Central memory CD8-positive, alpha-beta T cell (primary cell): ENCODE measurements around the gene NCEH1.
A peak's percentile ranks its signal among the peaks of the same experiment; 100 is the strongest.
"Not testable (repeated sequence)": the region's sequence is repeated elsewhere in the genome, so short reads cannot be mapped to it uniquely, and the experiment has no call there.

Source experiments
- ATAC-seq: fragments of 150-1000 bp; cut with Tn5 transposase; replicated peaks from 2 replicates; pipeline ENCODE4 v1.10.0; 2022; ENCODE audit warnings: mild to moderate bottlenecking, moderate FRiP score, moderate number of reproducible peaks; ENCODE audit not compliant: poor library complexity, severe bottlenecking; ENCODE audit errors: extremely low read depth
- DNase-seq, 2 donors: peaks; one replicate each; pipeline ENCODE4 v3.0.0; 2021; ENCODE audit warnings: low spot score in 2 of 2
- H3K27ac Mint-ChIP-seq: one replicate; pipeline ENCODE4 v1.8.0; 2022; ENCODE audit warnings: low read depth, mild to moderate bottlenecking, moderate library complexity, mixed read lengths
- H3K27me3 Mint-ChIP-seq: one replicate; pipeline ENCODE4 v1.8.0; 2022; ENCODE audit warnings: mixed read lengths
- H3K36me3 Mint-ChIP-seq: one replicate; pipeline ENCODE4 v1.8.0; 2022; ENCODE audit warnings: mild to moderate bottlenecking, moderate library complexity, mixed read lengths; ENCODE audit not compliant: insufficient read depth
- H3K4me1 Mint-ChIP-seq: one replicate; pipeline ENCODE4 v1.8.0; 2022; ENCODE audit warnings: mixed read lengths
- H3K4me3 Mint-ChIP-seq: one replicate; pipeline ENCODE4 v1.8.0; 2022; ENCODE audit warnings: mild to moderate bottlenecking, moderate library complexity, mixed read lengths
- H3K9me3 Mint-ChIP-seq: one replicate; pipeline ENCODE4 v1.8.0; 2022; ENCODE audit warnings: mixed read lengths

Gene NCEH1

DNA sequence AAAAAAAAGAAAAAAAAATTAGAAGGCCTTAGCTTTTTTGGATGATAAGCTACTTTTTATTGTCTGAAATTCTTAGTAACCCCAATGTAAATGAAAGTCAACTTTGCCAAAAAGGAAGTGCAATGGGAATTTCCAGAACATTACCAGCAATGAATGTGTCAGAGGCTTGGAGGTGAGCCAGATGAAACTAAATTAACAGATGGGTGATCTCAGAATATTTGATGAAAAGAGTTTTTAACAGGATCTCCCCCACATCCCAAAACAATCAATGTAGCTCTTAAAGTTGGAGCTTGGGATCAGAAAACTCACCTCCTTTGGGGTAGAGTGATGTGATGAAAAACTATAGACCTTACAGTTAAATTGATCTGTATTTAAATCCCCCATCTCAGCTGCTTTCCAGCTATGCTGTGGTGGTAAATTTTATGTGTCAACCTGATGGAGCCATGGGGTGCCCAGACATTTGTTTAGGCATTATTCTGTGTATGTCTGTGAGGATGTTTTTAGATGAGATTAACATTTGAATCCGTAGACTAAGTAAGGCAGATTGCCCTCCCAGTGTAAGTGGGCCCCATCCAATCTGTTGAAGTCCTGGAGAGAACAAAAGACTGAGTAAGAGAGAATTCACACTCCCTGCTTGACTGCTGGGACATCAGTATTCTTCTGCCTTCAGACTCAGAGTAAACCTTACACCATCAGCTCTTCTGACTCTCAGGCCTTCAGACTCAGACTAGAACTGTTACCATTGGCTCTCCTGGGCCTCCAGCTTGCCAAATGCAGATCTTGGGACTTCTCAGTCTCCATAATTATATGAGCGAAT lies 103.4 kb downstream of the NCEH1 start:
- Mint-ChIP-seq H3K27me3 (no peaks in the 10 kb centered on the region), H3K27ac (no peak overlapping the region), H3K36me3 (no peaks in the 10 kb centered on the region), H3K4me3 (no peak overlapping the region), H3K9me3 (peaks cover 6% of the 10 kb centered on the region), H3K4me1 (no peaks in the 10 kb centered on the region)
- DNase-seq (no peak), ATAC-seq (no peak)

DNA sequence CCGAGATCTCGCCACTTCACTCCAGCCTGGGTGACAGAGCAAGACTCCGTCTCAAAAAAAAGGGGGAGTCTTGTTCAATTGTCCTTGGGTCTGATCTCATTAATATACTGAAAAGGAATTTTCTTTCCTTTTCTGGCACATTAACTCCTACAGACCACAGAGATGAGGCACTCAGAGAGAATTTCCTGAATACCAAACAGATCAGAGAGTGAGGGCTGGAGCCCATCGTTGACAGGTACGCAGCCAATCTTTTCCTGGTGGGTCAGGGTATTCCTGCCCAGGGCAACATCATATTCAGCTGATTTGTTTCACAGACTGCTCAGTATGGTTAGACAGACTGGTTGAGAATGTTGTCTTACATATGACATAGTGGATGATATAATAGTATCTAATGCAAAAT lies 104.8 kb downstream of the NCEH1 start:
- no peak for ATAC-seq
- H3K36me3 Mint-ChIP-seq: no peaks in the 10 kb centered on the region
- no peaks in the 10 kb centered on the region for H3K4me1 Mint-ChIP-seq
- peaks cover 6% of the 10 kb centered on the region for H3K9me3 Mint-ChIP-seq
- no peak for DNase-seq
- H3K4me3 Mint-ChIP-seq: no peak overlapping the region
- H3K27ac Mint-ChIP-seq: no peak overlapping the region
- H3K27me3 Mint-ChIP-seq: no peaks in the 10 kb centered on the region

DNA sequence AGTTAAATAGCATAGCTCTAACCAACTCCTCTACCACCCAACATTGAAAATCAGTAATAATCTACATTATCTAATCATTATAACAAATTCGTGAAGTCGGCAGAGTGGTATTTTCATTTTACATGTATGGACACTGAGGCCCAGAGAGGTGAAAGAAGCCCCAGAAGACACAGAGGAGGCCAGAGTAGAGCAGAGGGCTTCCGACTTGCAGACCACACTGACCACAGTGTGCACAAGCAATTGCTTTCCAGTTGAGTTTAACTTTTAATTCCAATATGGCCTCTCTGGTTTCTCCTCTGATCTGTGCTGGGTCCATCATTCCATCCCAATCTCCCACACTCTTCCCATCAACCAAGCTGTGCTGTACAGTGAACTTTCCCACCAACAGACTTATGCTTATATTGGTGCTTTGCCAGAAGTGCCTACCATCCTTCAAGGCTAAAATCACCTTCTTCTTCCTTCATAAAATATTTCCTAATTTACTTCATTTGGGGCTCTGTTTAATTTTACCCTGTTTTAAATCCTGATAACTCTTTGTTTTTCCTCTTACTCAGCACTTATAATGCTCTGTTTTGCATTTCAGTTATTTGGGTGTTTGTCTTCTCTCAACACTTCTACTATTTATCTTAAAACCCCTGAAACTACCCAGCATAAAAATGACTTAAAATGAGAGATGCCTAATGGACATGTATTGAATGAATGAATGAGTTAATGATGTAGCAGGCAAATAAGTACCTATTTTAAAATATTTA lies 105.8 kb downstream of the NCEH1 start:
- Mint-ChIP-seq H3K27me3 (no peaks in the 10 kb centered on the region), H3K27ac (no peak overlapping the region), H3K9me3 (no peaks in the 10 kb centered on the region), H3K36me3 (no peaks in the 10 kb centered on the region), H3K4me3 (no peak overlapping the region), H3K4me1 (no peaks in the 10 kb centered on the region)
- ATAC-seq (no peak), DNase-seq (no peak)

DNA sequence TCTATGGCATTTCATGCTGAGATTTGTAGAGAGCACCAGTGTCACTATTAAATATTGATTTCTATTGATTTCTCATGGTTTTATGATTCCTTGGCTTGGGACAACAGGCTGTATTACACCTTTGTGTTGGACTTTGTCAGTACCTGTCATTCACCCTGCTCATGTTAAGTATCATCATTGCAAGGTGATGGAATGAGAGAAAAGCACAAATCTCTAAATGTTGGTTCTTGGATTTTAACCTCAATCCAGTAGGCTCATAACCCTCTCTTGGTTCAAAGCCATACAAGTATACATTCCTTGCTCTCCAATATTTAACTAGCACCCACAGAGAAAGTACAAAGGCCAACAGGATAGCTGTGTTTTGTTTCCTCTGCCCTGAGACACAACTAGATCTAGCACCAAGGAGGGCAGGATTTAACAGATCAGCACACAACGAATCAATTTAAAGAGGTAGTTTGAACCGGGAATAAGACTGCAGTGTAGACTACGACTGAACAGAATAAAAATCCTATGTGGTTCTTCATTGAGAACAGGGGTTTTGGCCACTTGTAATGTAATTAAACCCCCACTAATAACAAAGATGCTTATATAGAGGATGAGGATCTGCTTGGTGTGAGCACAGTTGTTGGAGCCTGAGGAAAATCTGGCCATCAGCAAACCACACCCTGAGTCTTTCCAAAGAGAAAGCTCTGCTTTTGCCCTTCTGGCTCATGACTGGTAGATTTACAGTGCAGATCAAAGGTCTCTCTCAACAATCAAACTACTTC lies 109.6 kb downstream of the NCEH1 start:
- Mint-ChIP-seq H3K4me1 (peaks cover 3% of the 10 kb centered on the region), H3K27me3 (no peaks in the 10 kb centered on the region), H3K9me3 (no peaks in the 10 kb centered on the region), H3K27ac (no peak overlapping the region), H3K4me3 (no peak overlapping the region), H3K36me3 (no peaks in the 10 kb centered on the region)
- DNase-seq: no peak
- ATAC-seq: no peak

- Mint-ChIP-seq H3K4me3 (no peak overlapping the region), H3K27ac (no peak overlapping the region), H3K9me3 (no peaks in the 10 kb centered on the region), H3K4me1 (peaks cover 9% of the 10 kb centered on the region), H3K36me3 (no peaks in the 10 kb centered on the region), H3K27me3 (no peaks in the 10 kb centered on the region)
- DNase-seq (no peak), ATAC-seq (no peak)
These were observed 110.2 kb downstream of the NCEH1 start for GRCh38 chr3:172600644-172601065.

DNA sequence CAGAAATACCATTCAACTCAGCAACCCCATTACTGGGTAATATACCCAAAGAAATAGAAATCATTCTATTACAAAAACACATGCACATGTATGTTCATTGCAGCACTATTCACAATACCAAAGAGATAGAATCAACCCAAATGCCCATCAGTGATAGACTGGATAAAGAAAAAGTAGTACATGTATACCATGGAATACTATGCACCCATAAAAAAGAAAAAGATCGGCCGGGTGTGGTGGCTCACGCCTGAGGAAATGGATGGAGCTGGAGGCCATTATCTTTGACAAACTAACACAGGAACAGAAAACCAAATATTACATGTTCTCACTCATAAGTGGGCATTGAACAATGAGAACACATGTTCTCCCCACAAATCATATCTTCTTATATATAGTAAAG lies 112.0 kb downstream of the NCEH1 start:
- DNase-seq (no peak), ATAC-seq (no peak)
- Mint-ChIP-seq H3K27ac (no peak overlapping the region), H3K4me1 (peaks cover 17% of the 10 kb centered on the region), H3K36me3 (no peaks in the 10 kb centered on the region), H3K4me3 (no peak overlapping the region), H3K9me3 (no peaks in the 10 kb centered on the region), H3K27me3 (no peaks in the 10 kb centered on the region)

DNA sequence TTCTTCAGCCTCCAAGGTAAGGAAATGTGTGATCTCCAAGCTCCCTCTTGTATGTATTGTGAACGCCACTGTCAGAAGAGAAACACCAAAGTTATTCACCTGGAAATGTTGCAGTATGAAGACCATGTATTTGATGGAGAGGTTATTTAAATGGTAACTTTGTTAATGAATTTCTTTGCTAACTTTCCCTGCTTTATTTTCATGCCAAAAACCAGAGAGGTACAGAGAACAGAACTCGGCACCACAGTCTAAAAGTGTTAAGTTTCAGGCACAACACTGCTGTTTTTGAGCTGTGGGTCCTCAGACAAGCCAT lies 114.5 kb downstream of the NCEH1 start:
- Mint-ChIP-seq H3K27me3 (no peaks in the 10 kb centered on the region), H3K4me3 (peak overlapping the region; percentile 71), H3K27ac (peak overlapping the region; percentile 91), H3K9me3 (no peaks in the 10 kb centered on the region), H3K4me1 (peaks cover 37% of the 10 kb centered on the region), H3K36me3 (peaks cover 4% of the 10 kb centered on the region)
- no peak for DNase-seq
- no peak for ATAC-seq

DNA sequence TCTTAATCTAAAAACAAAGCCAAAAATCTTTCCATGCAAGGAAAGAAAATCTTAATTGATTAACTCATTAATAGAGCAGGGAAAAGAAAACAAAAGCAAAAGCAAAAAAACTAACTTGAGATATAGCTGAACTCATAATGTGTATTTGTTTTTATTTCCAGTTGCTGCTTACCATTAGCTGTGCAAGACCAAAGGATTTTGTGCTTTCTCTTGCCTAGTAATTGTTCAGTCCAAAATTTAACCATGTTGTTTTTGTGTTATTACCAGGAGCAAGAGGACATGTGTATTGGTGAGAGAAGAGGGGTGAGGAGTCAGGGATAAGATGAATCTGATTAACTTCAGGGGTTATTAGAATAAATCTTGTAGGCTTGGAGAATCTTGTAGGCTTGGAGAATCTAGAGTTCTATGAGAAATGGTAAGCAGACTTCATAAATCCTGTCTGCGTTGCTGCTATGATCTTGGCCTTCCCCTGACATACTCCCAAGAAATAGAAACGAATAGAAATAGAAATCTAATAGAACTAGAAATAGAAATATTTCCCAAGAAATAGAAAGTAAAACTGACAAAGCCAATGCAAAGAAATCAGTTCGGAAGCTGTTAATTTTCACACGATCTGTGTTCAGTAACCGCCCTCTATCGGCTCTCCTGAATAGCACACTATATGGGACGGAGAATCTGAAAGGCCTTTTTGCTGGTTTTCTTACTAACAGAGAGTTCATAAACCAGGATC lies 115.0 kb downstream of the NCEH1 start:
- no peak for DNase-seq
- H3K9me3 Mint-ChIP-seq: no peaks in the 10 kb centered on the region
- H3K4me1 Mint-ChIP-seq: peaks cover 43% of the 10 kb centered on the region
- H3K27me3 Mint-ChIP-seq: no peaks in the 10 kb centered on the region
- H3K36me3 Mint-ChIP-seq: peaks cover 4% of the 10 kb centered on the region
- H3K27ac Mint-ChIP-seq: peak overlapping the region; percentile 91
- ATAC-seq: peak; percentile 53
- H3K4me3 Mint-ChIP-seq: peak overlapping the region; percentile 71

DNA sequence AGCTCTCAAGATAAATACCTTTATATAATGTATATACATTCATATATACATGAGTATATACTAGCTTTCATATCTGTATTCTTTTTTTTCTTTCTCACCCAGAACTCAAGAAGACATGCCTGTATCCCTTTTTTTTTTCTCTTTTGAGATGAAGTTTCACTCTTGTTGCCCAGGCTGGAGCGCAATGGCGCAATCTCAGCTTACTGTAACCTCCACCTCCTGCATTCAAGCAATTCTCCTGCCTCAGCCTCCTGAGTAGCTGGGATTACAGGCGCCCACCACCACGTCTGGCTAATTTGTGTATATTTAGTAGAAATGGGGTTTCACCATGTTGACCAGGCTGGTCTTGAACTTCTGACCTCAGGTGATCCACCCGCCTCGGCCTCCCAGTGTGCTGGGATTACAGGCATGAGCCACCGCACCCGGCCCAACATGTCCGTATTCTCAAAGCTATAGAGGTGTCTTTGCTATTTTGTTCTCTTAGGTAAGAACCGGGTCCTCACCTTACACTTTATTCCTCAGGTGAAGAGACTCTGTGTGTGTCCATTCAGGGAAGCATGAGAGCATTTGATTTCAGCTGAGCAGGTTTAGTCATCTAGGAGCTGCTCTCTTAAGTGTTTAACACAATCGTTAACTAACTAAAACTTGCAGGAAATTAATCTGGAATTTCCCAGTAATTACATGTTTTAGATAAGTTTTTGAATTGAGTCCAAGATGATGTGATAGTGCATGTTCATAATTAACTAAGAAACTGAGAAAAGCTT lies 115.8 kb downstream of the NCEH1 start:
- not testable (repeated sequence) for H3K9me3 Mint-ChIP-seq, ATAC-seq, H3K36me3 Mint-ChIP-seq, H3K27me3 Mint-ChIP-seq, DNase-seq
- Mint-ChIP-seq H3K4me3 (peak overlapping the region; percentile 71), H3K27ac (peak overlapping the region; percentile 91), H3K4me1 (peaks cover 50% of the 10 kb centered on the region)

GRCh38 chr3:172592898-172593669 lies 117.8 kb downstream of the NCEH1 start:
- Mint-ChIP-seq H3K27ac (peak overlapping the region; percentile 50), H3K36me3 (peaks cover 4% of the 10 kb centered on the region), H3K9me3 (peaks cover 7% of the 10 kb centered on the region), H3K4me1 (peaks cover 55% of the 10 kb centered on the region), H3K4me3 (peak overlapping the region; percentile 75), H3K27me3 (no peaks in the 10 kb centered on the region)
- DNase-seq (no peak), ATAC-seq (no peak)
